HepG2 (cell line): Measurements from ENCODE around the gene SERINC2. TPM values are rescaled to one million over a fixed set of nuclear protein-coding genes. Genes with fewer than 3 reads are reported as not detected.

Experiments
- ATF1 ChIP-seq: IDR thresholded peaks from 2 replicates; pipeline ENCODE4 v1.6.1; 2016; ENCODE audit warnings: mild to moderate bottlenecking, control low read depth
- EHMT2 ChIP-seq: fragments of 200-600 bp; sonication (generic); IDR thresholded peaks from 2 replicates; pipeline ENCODE4 v1.7.0; 2017; ENCODE audit warnings: antibody characterized with exemption, low read depth, low read length, borderline replicate concordance
- KAT8 ChIP-seq: IDR thresholded peaks from 2 replicates; pipeline ENCODE4 v1.6.1; 2016; ENCODE audit warnings: missing genetic modification reagents, missing compliant biosample characterization
- PHF20 ChIP-seq: sonication (generic); formaldehyde crosslinking; IDR thresholded peaks from 2 replicates; pipeline ENCODE4 v1.5.0; 2020; ENCODE audit warnings: mild to moderate bottlenecking, missing genetic modification reagents
- POLR2G ChIP-seq: fragments of 200-400 bp; formaldehyde crosslinking; IDR thresholded peaks from 2 replicates; pipeline ENCODE4 v1.6.1; 2018; ENCODE audit warnings: mild to moderate bottlenecking, low read depth, low read length, moderate library complexity
- PPARG ChIP-seq: conservative IDR thresholded peaks from 2 replicates; pipeline ENCODE4 v1.6.1; 2016; ENCODE audit warnings: missing biosample characterization, missing genetic modification reagents
- SAFB2 ChIP-seq: sonication (generic); formaldehyde crosslinking; IDR thresholded peaks from 2 replicates; pipeline ENCODE4 v1.5.1; 2020; ENCODE audit warnings: missing genetic modification reagents, low read depth, mild to moderate bottlenecking, borderline replicate concordance
- TCF7L2 ChIP-seq: IDR thresholded peaks from 2 replicates; pipeline ENCODE4 v1.6.1; 2011; ENCODE audit warnings: mild to moderate bottlenecking, low read depth, low read length, moderate library complexity
- ZMYM3 ChIP-seq: sonication (generic); formaldehyde crosslinking; IDR thresholded peaks from 2 replicates; pipeline ENCODE4 v1.5.1; 2020; ENCODE audit warnings: mild to moderate bottlenecking, missing genetic modification reagents
- ZNF567 ChIP-seq: sonication (generic); formaldehyde crosslinking; IDR thresholded peaks from 2 replicates; pipeline ENCODE4 v1.8.1; 2023; ENCODE audit warnings: mild to moderate bottlenecking, missing genetic modification reagents, borderline replicate concordance
- ZSCAN30 ChIP-seq: sonication (generic); formaldehyde crosslinking; IDR thresholded peaks from 2 replicates; pipeline ENCODE4 v1.5.0; 2020; ENCODE audit warnings: mild to moderate bottlenecking, missing genetic modification reagents
- polyA plus RNA-seq, 8 experiments: library from polyadenylated mRNA; depleted of rRNA in 3 of 8; stranded (reverse) in 7 of 8; unstranded in 1 of 8; fragments of >200 nt; fragmentation: Illumina TruSeq in 4 of 8; extraction: Trizol in 4 of 8; gene quantifications; 2 replicates each; pipeline versions ENCODE4 v1.2.1 to v1.2.3, GENCODE V29; 2011 to 2016; ENCODE audit warnings: low read depth in 4 of 8, missing spikeins in 1 of 8, mixed read lengths in 1 of 8; ENCODE audit not compliant: insufficient read depth in 1 of 8
- total RNA-seq, 5 experiments: library from RNA; depleted of rRNA; stranded (reverse); fragments of >200 nt; fragmentation: Illumina TruSeq; extraction: Trizol; gene quantifications; 2 replicates each; pipeline ENCODE4 v1.2.3, GENCODE V29; 2016; ENCODE audit warnings: low read depth in 1 of 5
- TF ChIP-seq, protein P1 (sequence below): sonication (generic); formaldehyde crosslinking; IDR thresholded peaks from 2 replicates; pipeline ENCODE4 v1.5.0; 2020; ENCODE audit warnings: mild to moderate bottlenecking, missing genetic modification reagents
- TF ChIP-seq, protein P2 (sequence below), 2 experiments: fragments of 450-650 bp in 1 of 2; sonication (generic) in 1 of 2; formaldehyde crosslinking; IDR thresholded peaks; 2 replicates each; pipeline versions ENCODE4 v1.5.0 to v1.8.0; 2020 to 2022; ENCODE audit warnings: mild to moderate bottlenecking in 1 of 2, missing genetic modification reagents in 1 of 2
- TF ChIP-seq, protein P3 (sequence below): sonication (generic); formaldehyde crosslinking; IDR thresholded peaks from 2 replicates; pipeline ENCODE4 v1.5.0; 2020; ENCODE audit warnings: missing genetic modification reagents
- TF ChIP-seq, protein P4 (sequence below): sonication (generic); formaldehyde crosslinking; IDR thresholded peaks from 2 replicates; pipeline ENCODE4 v1.4.0; 2020; ENCODE audit warnings: missing genetic modification reagents, borderline replicate concordance
- TF ChIP-seq, protein P5 (sequence below): IDR thresholded peaks from 2 replicates; pipeline ENCODE4 v1.6.1; 2016; ENCODE audit warnings: control low read depth
- TF ChIP-seq, protein P6 (sequence below): sonication (generic); formaldehyde crosslinking; IDR thresholded peaks from 2 replicates; pipeline ENCODE4 v1.8.1; 2023; ENCODE audit warnings: mild to moderate bottlenecking, inconsistent platforms, moderate library complexity, missing genetic modification reagents, borderline replicate concordance

SERINC2 gene
- total and polyA plus RNA-seq, 2 of the 13 experiments (the other 11 are each of a cell fraction or from before 2014, with no cell fraction given) = 4.8 to 126 TPM

DNA sequence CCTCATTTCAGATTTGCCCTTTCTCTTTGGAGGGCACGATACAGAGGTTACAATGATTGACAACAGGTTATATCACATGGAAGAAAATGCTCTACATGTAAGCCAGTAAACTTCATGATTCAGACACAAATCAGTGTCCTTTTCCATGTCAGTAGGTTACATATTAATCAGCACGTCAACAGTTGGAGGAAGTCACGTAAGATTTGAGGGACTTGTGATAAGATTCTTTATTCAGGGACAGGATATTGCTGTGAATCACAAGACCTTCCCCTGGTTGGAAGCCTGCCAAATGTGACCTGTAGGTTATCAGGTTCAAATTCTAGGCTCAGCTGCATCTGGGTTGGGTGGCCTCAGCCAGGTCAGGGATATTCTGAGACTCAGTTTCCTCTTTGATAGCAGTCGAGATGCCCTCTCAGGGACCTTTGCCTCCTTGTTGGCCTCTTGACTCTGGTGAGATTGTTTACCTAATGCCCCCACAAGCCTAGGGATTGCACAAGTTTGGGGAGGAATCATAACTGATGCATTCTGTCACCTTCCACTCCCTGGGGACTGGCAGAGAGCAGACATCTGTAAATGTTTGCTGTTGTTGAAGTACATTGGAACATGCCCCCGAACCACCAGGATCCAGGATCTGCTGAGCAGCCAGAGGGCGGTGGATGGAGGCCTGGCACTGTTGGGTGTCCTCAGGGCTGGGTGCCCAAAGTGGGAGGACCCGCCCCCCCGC is 31.9 kb downstream of the SERINC2 start (continued):
- TF ChIP-seq TCF7L2 (no peak), ZMYM3 (CRISPR knock-in tag) (peak; percentile 50; the same call in 1 of the 2 replicates), ATF1 (CRISPR knock-in tag) (0 out of 2 replicates have a peak, but pooled peaks have one; percentile 30), ZNF567 (peak; percentile 47; the same call in 1 of the 2 replicates), SAFB2 (CRISPR knock-in tag) (peak; percentile 68; the same call in 1 of the 2 replicates), PHF20 (CRISPR knock-in tag) (no peak), PPARG (peak; percentile 94), ZSCAN30 (CRISPR knock-in tag) (no peak), KAT8 (CRISPR knock-in tag) (peak; percentile 39; the same call in 1 of the 2 replicates), EHMT2 (no peak; the same call in 1 of the 2 replicates), POLR2G (peak; percentile 51)
- TF ChIP-seq, protein P1, sequence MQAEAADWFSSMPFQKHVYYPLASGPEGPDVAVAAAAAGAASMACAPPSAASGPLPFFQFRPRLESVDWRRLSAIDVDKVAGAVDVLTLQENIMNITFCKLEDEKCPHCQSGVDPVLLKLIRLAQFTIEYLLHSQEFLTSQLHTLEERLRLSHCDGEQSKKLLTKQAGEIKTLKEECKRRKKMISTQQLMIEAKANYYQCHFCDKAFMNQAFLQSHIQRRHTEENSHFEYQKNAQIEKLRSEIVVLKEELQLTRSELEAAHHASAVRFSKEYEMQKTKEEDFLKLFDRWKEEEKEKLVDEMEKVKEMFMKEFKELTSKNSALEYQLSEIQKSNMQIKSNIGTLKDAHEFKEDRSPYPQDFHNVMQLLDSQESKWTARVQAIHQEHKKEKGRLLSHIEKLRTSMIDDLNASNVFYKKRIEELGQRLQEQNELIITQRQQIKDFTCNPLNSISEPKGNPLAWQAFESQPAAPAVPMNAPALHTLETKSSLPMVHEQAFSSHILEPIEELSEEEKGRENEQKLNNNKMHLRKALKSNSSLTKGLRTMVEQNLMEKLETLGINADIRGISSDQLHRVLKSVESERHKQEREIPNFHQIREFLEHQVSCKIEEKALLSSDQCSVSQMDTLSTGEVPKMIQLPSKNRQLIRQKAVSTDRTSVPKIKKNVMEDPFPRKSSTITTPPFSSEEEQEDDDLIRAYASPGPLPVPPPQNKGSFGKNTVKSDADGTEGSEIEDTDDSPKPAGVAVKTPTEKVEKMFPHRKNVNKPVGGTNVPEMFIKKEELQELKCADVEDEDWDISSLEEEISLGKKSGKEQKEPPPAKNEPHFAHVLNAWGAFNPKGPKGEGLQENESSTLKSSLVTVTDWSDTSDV (CRISPR knock-in tag) = no peak
- TF ChIP-seq, protein P2, sequence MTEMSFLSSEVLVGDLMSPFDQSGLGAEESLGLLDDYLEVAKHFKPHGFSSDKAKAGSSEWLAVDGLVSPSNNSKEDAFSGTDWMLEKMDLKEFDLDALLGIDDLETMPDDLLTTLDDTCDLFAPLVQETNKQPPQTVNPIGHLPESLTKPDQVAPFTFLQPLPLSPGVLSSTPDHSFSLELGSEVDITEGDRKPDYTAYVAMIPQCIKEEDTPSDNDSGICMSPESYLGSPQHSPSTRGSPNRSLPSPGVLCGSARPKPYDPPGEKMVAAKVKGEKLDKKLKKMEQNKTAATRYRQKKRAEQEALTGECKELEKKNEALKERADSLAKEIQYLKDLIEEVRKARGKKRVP (CRISPR knock-in tag; IDR thresholded peaks at IDR 0.05) = 0 out of 4 replicates have a peak, but pooled peaks of 1 of the 2 experiments have one; percentile 51
- TF ChIP-seq, protein P3, sequence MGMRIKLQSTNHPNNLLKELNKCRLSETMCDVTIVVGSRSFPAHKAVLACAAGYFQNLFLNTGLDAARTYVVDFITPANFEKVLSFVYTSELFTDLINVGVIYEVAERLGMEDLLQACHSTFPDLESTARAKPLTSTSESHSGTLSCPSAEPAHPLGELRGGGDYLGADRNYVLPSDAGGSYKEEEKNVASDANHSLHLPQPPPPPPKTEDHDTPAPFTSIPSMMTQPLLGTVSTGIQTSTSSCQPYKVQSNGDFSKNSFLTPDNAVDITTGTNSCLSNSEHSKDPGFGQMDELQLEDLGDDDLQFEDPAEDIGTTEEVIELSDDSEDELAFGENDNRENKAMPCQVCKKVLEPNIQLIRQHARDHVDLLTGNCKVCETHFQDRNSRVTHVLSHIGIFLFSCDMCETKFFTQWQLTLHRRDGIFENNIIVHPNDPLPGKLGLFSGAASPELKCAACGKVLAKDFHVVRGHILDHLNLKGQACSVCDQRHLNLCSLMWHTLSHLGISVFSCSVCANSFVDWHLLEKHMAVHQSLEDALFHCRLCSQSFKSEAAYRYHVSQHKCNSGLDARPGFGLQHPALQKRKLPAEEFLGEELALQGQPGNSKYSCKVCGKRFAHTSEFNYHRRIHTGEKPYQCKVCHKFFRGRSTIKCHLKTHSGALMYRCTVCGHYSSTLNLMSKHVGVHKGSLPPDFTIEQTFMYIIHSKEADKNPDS (CRISPR knock-in tag) = 0 out of 2 replicates have a peak, but pooled peaks have one; percentile 66
- TF ChIP-seq, protein P4, sequence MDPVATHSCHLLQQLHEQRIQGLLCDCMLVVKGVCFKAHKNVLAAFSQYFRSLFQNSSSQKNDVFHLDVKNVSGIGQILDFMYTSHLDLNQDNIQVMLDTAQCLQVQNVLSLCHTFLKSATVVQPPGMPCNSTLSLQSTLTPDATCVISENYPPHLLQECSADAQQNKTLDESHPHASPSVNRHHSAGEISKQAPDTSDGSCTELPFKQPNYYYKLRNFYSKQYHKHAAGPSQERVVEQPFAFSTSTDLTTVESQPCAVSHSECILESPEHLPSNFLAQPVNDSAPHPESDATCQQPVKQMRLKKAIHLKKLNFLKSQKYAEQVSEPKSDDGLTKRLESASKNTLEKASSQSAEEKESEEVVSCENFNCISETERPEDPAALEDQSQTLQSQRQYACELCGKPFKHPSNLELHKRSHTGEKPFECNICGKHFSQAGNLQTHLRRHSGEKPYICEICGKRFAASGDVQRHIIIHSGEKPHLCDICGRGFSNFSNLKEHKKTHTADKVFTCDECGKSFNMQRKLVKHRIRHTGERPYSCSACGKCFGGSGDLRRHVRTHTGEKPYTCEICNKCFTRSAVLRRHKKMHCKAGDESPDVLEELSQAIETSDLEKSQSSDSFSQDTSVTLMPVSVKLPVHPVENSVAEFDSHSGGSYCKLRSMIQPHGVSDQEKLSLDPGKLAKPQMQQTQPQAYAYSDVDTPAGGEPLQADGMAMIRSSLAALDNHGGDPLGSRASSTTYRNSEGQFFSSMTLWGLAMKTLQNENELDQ (CRISPR knock-in tag) = no peak
- TF ChIP-seq, protein P5, sequence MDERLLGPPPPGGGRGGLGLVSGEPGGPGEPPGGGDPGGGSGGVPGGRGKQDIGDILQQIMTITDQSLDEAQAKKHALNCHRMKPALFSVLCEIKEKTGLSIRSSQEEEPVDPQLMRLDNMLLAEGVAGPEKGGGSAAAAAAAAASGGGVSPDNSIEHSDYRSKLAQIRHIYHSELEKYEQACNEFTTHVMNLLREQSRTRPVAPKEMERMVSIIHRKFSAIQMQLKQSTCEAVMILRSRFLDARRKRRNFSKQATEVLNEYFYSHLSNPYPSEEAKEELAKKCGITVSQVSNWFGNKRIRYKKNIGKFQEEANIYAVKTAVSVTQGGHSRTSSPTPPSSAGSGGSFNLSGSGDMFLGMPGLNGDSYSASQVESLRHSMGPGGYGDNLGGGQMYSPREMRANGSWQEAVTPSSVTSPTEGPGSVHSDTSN (CRISPR knock-in tag) = peak; percentile 61
- TF ChIP-seq, protein P6, sequence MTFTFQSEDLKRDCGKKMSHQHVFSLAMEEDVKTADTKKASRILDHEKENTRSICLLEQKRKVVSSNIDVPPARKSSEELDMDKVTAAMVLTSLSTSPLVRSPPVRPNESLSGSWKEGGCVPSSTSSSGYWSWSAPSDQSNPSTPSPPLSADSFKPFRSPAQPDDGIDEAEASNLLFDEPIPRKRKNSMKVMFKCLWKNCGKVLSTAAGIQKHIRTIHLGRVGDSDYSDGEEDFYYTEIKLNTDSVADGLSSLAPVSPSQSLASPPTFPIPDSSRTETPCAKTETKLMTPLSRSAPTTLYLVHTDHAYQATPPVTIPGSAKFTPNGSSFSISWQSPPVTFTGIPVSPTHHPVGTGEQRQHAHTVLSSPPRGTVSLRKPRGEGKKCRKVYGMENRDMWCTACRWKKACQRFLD (CRISPR knock-in tag) = no peak
